Neutrophil (primary cell): Measurements from ENCODE around the gene ADAMTSL1.

ENCODE experiments used
- H3K27ac ChIP-seq: fragments of 200-600 bp; sonication (generic); 2 replicates; pipeline ENCODE4 v1.5.1; 2016; ENCODE audit warnings: mild to moderate bottlenecking, moderate library complexity
- H3K27me3 ChIP-seq: fragments of 200-600 bp; sonication (generic); 2 replicates; pipeline ENCODE4 v1.6.0; 2016; ENCODE audit warnings: mild to moderate bottlenecking
- H3K36me3 ChIP-seq: fragments of 200-600 bp; sonication (generic); 2 replicates; pipeline ENCODE4 v1.5.1; 2017
- H3K4me1 ChIP-seq, 2 experiments: fragments of 200-600 bp in 1 of 2; sonication (generic) in 1 of 2; 1 replicate in 1 of 2; 2 replicates in 1 of 2; pipeline versions ENCODE4 v1.5.1 to v1.6.1; 2013 to 2016; ENCODE audit warnings: low read depth in 1 of 2, low read length in 1 of 2, mild to moderate bottlenecking in 1 of 2, moderate library complexity in 1 of 2; ENCODE audit not compliant: control insufficient read depth in 1 of 2, insufficient read depth in 1 of 2
- H3K4me3 ChIP-seq, 2 experiments: fragments of 200-600 bp in 1 of 2; sonication (generic) in 1 of 2; 1 replicate in 1 of 2; 2 replicates in 1 of 2; pipeline ENCODE4 v1.5.1; 2013 to 2016; ENCODE audit warnings: low read depth in 1 of 2, low read length in 1 of 2, mild to moderate bottlenecking in 1 of 2, moderate library complexity in 1 of 2
- H3K9me3 ChIP-seq: fragments of 200-600 bp; sonication (generic); 2 replicates; pipeline ENCODE4 v1.5.1; 2016
- TF ChIP-seq, protein P1 (sequence below): fragments of 200-600 bp; sonication (generic); IDR thresholded peaks from 2 replicates; pipeline ENCODE4 v1.5.1; 2016; ENCODE audit warnings: antibody characterized with exemption

Gene ADAMTSL1

DNA sequence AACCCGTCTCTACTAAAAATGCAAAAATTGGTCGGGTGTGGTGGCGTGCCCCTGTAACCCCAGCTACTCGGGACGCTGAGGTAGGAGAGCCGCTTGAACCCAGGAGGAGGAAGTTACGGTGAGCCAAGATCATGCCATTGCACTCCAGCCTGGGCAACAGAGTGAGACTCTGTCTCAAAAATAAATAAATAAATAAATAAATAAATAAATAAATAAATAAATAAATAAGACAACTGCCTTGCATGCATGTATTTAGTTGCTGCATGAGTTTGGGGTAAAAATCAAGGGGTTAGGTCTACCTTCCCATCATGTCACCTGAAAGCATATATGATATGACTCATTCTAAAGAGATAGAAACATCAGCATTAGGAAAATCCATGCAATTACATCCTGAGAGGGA, 254.0 kb downstream of the ADAMTSL1 start:
- Histone ChIP-seq H3K9me3 (no peaks in the 10 kb centered on the region), H3K27ac (no peak overlapping the region), H3K36me3 (no peaks in the 10 kb centered on the region), H3K27me3 (no peaks in the 10 kb centered on the region), H3K4me1 (no peaks in the 10 kb centered on the region), H3K4me3 (no peak overlapping the region)
- TF ChIP-seq, protein P1, sequence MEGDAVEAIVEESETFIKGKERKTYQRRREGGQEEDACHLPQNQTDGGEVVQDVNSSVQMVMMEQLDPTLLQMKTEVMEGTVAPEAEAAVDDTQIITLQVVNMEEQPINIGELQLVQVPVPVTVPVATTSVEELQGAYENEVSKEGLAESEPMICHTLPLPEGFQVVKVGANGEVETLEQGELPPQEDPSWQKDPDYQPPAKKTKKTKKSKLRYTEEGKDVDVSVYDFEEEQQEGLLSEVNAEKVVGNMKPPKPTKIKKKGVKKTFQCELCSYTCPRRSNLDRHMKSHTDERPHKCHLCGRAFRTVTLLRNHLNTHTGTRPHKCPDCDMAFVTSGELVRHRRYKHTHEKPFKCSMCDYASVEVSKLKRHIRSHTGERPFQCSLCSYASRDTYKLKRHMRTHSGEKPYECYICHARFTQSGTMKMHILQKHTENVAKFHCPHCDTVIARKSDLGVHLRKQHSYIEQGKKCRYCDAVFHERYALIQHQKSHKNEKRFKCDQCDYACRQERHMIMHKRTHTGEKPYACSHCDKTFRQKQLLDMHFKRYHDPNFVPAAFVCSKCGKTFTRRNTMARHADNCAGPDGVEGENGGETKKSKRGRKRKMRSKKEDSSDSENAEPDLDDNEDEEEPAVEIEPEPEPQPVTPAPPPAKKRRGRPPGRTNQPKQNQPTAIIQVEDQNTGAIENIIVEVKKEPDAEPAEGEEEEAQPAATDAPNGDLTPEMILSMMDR, result no peak

DNA sequence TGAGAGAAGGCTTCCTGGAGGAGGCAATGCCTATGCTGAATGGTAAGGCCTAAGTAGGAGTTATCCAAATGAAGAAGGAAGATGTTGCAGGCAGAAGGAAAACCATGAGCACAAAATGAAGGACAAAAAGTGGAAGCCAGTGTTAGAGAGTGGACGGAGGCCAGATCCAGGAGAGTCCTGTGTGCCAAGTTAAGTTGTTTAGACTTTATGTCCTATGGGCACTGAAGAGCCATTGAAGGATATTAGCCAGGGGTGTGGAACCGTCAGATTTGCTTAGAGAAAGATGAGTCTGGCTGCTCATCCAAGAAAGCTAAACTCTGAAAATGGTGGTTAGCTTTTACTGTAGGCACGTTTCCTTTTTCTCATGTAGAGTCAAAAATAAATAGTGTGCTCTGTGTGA, 254.7 kb downstream of the ADAMTSL1 start:
- H3K27ac ChIP-seq, result no peak overlapping the region
- H3K4me3 ChIP-seq, result no peak overlapping the region
- TF ChIP-seq, protein P1, result no peak
- H3K9me3 ChIP-seq, result no peaks in the 10 kb centered on the region
- no peaks in the 10 kb centered on the region for H3K4me1 ChIP-seq
- H3K27me3 ChIP-seq, result no peaks in the 10 kb centered on the region
- no peaks in the 10 kb centered on the region for H3K36me3 ChIP-seq

DNA sequence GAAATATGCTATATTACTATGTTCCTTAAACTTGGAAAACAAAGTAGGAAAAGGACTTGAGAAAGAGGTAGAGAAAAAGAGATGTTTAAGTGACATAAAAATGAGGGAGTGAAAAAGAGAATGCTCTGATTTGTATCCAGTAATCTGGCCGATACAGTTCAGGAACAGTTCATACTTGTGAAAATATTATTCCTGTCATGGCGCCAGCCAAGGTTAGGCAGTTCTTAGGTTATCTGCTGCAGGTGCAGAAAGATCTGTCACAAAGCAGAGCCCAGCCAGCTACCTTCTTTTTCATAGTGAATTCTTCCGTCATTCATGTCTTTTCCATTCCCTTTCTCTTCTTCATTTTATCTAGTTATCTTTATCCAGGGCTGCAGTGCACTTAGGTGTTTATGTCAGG, 256.3 kb downstream of the ADAMTSL1 start:
- Histone ChIP-seq H3K4me3 (no peak overlapping the region), H3K9me3 (no peaks in the 10 kb centered on the region)
- TF ChIP-seq, protein P1, result no peak

DNA sequence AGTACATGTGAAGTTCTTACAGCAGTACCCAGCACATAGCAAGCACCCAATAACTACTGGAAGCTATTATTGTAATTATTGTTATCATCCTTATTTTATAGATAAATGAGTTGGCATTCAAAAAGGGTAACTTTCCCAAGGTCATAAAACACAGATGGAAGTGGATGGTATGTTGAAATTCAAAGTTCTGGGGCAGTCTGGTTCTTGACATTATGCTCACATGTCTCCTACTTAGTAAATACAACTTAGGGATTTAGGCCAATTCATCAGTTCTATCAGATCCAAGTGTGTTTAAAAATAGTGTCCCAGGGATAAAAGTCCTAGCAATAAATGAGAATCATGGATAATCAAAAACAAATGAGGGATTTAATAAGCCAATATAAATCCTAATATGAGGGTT, 265.2 kb downstream of the ADAMTSL1 start:
- no peak overlapping the region for H3K4me3 ChIP-seq
- H3K27me3 ChIP-seq, result no peaks in the 10 kb centered on the region
- TF ChIP-seq, protein P1, result no peak
- H3K9me3 ChIP-seq, result no peaks in the 10 kb centered on the region
- no peaks in the 10 kb centered on the region for H3K36me3 ChIP-seq
- H3K27ac ChIP-seq, result no peak overlapping the region
- no peaks in the 10 kb centered on the region for H3K4me1 ChIP-seq

More for the DNA sequence above, 256.3 kb downstream of the ADAMTSL1 start:
- Histone ChIP-seq H3K27me3 (no peaks in the 10 kb centered on the region), H3K27ac (no peak overlapping the region), H3K4me1 (no peaks in the 10 kb centered on the region), H3K36me3 (no peaks in the 10 kb centered on the region)

DNA sequence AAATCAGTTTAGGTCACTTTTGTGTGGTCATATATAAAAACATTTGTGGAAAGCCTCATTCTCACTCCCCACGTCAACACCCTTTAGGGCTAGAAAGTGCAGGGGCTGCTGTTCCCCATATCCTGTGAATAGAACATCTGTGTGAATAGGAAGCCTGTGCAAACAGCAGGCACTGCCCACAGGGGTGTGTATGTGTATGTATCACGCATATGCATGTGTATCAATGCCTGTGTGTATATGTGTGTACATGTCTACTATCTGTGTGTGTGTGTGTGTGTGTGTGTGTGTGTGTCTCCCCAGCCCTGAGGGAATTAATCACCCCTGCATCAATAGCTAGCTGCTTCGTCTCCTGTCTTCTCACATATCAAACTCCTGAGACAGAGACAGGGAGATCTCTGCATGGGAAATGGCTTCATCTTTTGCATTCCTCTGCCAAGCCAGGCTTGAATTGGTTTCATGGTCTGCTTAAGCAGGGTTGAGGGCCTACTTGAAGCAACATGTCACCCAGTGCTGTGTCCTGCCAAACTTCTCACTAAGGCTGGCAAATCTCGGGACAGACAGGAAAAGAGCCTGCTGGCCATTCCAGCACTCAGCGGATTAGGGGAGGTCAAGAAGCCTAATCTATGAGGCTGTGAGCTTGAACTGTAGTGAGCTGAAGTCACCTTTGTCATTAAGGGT, 265.8 kb downstream of the ADAMTSL1 start:
- Histone ChIP-seq H3K4me1 (no peaks in the 10 kb centered on the region), H3K4me3 (no peak overlapping the region), H3K27ac (no peak overlapping the region), H3K36me3 (no peaks in the 10 kb centered on the region), H3K27me3 (no peaks in the 10 kb centered on the region), H3K9me3 (no peaks in the 10 kb centered on the region)
- TF ChIP-seq, protein P1, result no peak
